ENCODE data around the gene ARHGAP25.

DNA sequence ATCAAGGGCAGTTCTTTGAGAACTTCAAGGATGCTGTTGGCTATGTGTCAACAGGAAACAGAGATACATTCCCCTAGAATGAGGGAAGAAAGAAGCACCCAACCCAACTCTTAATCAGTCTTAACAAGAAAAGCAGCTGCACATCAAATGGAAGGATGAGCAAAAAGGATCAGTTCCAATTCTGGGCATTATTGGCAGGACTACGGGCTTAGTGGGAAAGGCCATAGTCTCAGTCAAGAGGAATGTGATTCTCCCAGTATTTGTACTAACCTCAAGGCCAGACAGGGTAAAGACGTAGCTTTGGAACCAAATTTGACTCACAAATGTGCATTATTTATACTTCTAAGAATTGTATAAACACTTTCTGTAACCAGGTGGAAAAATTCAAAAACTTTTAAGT lies 118.4 kb downstream of the ARHGAP25 start:
- TF ChIP-seq, protein P1, sequence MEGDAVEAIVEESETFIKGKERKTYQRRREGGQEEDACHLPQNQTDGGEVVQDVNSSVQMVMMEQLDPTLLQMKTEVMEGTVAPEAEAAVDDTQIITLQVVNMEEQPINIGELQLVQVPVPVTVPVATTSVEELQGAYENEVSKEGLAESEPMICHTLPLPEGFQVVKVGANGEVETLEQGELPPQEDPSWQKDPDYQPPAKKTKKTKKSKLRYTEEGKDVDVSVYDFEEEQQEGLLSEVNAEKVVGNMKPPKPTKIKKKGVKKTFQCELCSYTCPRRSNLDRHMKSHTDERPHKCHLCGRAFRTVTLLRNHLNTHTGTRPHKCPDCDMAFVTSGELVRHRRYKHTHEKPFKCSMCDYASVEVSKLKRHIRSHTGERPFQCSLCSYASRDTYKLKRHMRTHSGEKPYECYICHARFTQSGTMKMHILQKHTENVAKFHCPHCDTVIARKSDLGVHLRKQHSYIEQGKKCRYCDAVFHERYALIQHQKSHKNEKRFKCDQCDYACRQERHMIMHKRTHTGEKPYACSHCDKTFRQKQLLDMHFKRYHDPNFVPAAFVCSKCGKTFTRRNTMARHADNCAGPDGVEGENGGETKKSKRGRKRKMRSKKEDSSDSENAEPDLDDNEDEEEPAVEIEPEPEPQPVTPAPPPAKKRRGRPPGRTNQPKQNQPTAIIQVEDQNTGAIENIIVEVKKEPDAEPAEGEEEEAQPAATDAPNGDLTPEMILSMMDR (conservative IDR thresholded peaks at IDR 0.05), result no peak
- no peak for TF ChIP-seq EZH2 (IDR thresholded peaks at IDR 0.05; ENCODE audit: low read depth)

All from PC-9 (cell line).